ENCODE data around the gene SDHAF1.

The SDHAF1 gene

GRCh38 chr19:35986664-35987570, 8.1 kb upstream of the SDHAF1 start:
- DNase-seq (ENCODE audit: low read depth): no peak

- DNase-seq (ENCODE audit: low read depth): no peak
These were observed 7.5 kb upstream of the SDHAF1 start for GRCh38 chr19:35987571-35987896.

- DNase-seq (ENCODE audit: low read depth): no peak
These were observed 6.2 kb upstream of the SDHAF1 start for GRCh38 chr19:35988824-35989223.

GRCh38 chr19:35990156-35990555, 4.8 kb upstream of the SDHAF1 start:
- DNase-seq (ENCODE audit: low read depth): no peak

- no peak for DNase-seq (ENCODE audit: low read depth)
These were observed 3.9 kb upstream of the SDHAF1 start for GRCh38 chr19:35990771-35991730.

GRCh38 chr19:35991731-35992450, 3.1 kb upstream of the SDHAF1 start:
- no peak for DNase-seq (ENCODE audit: low read depth)

- DNase-seq (ENCODE audit: low read depth): no peak
These were observed 1.9 kb upstream of the SDHAF1 start for GRCh38 chr19:35992907-35993765.

GRCh38 chr19:35993923-35994598, 927 bp upstream of the SDHAF1 start:
- DNase-seq (ENCODE audit: low read depth): no peak

- no peak for DNase-seq (ENCODE audit: low read depth)
These were observed 1.8 kb downstream of the SDHAF1 start for GRCh38 chr19:35996777-35997176.

GRCh38 chr19:36001605-36002004, 6.6 kb downstream of the SDHAF1 start:
- no peak for DNase-seq (ENCODE audit: low read depth)

- DNase-seq (ENCODE audit: low read depth): no peak
These were observed 8.3 kb downstream of the SDHAF1 start for GRCh38 chr19:36003284-36003683.

GRCh38 chr19:36006955-36007354, 12.0 kb downstream of the SDHAF1 start:
- DNase-seq (ENCODE audit: low read depth): no peak

GRCh38 chr19:36008336-36008978, 13.5 kb downstream of the SDHAF1 start, which contains the start of gene SYNE4:
SYNE4 (minus strand) TSS chr19:36008813; CDS start chr19:36008681, 132 bp downstream.
- no peak for DNase-seq (ENCODE audit: low read depth)

- no peak for DNase-seq (ENCODE audit: low read depth)
These were observed 14.2 kb downstream of the SDHAF1 start for GRCh38 chr19:36009220-36009619.

GRCh38 chr19:36009633-36010379, 14.8 kb downstream of the SDHAF1 start:
- no peak for DNase-seq (ENCODE audit: low read depth)

- DNase-seq (ENCODE audit: low read depth): no peak
These were observed 15.4 kb downstream of the SDHAF1 start for GRCh38 chr19:36010402-36010801.

GRCh38 chr19:36013280-36014011, 18.5 kb downstream of the SDHAF1 start:
- no peak for DNase-seq (ENCODE audit: low read depth)
